AG08396 (cell line): ENCODE measurements around the gene NHSL1.
"Not testable (repeated sequence)": the region's sequence is repeated elsewhere in the genome, so short reads cannot be mapped to it uniquely, and the experiment has no call there.

ENCODE experiments used
- DNase-seq: peaks from one replicate; pipeline ENCODE4 v3.0.0; 2012; ENCODE audit warnings: low spot score, mixed read lengths

Gene NHSL1

DNA sequence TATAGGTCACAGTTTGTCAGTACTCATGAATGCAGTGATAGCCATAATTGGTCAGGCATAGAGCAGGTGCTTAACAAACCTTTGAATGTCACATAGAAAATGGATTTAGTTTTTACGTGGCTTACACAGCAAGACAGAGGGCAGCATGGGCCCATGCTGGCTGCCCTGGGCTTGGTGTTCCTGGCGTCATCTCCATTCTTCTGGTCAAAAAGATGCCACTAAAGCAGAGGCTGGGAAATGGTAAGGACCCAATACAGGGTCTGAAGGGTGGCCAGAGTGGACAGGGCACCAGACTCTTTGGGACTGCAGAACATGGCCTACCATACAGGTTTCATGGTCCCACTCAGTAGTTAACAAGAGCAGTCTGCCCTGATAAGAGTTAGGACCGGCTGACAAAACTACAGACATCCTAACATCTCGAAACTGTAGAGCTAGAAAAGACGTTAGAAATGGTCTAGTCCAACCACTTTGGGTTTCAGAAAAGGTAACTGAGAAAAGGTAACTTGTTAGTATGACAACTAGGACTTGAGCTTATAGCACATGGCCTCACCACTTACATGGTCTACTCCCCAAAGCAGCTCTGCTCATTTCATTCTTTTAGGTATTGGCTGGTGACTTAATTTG, 72.7 kb downstream of the NHSL1 start:
- DNase-seq, result no peak

DNA sequence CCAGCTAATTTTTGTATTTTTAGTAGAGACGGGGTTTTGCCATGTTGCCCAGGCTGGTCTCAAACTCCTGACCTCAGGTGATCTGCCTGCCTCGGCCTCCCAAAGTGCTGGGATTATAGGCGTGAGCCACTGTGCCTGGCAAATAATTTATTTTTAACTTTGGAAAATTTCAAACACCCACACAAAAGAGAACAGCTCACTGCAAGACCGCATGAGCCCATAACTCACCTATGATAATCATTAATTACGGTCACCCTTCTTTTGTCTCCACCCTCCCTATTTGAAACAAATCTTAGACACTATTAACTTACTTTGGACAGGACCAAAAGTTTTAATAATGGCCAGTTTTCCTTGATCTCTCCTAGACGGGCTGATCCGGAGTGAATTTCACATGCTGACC, 74.0 kb downstream of the NHSL1 start:
- not testable (repeated sequence) for DNase-seq

DNA sequence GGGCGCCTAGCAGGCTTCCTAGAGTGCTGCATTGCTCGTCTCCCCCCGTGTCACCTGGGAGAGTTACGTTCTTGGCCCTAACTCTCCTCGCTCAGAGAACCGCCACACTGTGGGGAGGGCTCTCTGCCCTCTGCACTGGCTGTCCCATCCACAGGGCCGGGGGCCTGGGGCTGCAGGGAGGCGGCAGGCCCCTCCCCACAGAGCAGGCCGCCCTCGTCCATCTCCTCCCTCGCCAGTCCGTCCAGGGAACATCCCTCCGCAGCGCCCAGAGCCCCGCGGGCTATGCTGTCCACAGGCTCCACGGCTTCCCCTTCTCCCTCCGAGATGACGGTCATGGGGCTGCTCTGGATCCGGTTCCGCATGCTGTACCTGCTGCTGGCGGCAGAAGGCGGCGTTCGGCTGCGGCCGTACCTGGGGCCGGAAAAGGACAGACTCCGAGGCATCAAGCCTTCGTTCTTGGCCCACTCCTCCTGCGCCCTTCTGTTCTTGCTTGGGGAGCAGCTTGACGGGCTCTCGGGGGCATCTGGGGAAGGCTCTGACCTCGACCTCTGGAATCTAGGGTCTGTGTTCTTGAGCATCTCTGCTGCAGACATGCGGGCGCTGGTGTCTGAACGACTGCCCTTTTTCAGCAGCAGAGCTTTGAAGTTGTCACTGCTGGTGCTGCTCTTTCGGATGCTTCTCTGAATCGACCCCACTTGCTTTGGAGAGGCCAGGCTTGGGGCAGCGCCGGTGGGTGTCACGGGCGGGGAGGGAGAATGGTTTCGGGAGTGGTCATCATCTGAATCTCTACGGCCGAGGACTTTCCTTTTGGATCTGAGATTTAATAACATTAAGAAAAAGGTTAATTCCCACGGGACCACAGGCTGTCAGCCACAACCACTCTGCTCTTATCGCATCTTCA, 75.0 kb downstream of the NHSL1 start:
- no peak for DNase-seq

DNA sequence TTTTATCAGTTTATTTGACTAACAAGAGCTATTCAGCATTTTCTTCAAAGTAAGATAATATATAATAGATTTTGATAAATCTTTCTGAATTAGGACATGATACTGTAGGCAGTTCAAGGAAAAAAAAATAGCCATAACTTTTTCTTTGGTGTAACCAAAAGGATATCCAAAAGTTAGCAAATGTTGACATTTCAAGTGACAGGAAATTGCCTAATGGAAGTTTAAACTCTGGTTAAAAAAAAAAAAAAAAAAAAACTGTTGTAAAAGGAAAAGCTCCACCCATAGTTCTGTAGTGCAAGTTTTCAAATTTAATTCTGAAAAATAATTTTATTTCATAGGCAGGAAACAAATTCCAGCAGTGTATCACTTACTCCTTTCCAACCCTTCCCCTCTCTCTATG, 76.4 kb downstream of the NHSL1 start:
- no peak for DNase-seq

DNA sequence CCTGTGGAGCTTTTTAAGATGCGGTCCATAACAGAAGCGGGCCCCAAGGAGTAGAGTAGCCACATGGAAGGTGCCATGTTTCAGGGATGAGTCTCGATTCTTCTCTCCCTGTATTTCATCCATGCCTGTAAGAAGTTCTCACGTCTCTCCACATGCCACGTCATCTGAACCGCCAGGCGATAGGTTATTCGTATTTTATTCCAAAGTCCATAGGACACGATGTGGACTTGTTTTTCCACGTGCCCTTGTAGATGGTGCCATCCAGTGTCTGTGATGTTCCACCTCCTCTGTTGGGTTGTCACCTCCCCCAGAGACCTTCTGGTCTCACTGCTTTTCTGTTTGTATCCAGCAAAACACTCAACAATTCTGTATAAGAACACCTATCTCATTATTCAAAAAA, 77.7 kb downstream of the NHSL1 start:
- DNase-seq, result no peak

DNA sequence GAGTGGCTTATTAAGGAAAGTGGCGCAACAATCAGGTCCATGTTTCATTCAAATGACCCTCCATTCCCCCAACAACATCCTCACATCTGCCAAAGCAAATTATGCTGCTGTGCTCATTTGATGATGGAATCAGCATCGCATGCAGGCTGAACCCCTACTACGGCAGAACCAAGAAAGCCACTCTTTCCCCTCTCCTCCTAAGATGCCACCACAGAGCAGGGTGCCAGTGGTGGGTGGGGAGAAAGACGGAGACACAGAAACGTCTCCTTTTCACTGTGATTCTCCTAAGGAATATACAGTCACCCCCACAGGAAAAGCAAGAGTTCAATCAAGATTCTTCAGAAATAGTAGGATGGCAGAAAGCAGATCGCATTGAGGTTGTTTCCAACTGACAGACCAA, 78.2 kb downstream of the NHSL1 start:
- no peak for DNase-seq

- DNase-seq, result no peak
These were observed 78.9 kb downstream of the NHSL1 start for GRCh38 chr6:138420356-138420755.

DNA sequence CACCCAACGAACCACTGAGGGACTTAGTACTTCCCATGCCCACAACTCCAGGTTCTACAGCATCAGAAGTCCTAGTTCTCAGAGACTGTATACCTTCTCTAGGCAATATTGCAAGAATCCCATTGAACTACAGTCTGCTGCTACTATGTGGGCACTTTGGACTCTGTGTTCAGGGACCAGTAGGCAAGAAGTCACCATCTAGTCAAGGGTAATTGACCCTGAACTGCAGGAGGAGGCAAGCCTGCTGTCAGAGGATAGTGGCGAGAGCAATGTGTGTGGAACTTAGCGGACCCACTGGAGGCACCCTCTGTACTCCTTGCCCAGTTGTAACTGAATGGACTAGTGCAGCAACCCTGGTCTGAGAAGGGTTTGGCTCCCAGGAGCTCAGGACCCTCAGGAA, 79.5 kb downstream of the NHSL1 start:
- DNase-seq, result no peak

DNA sequence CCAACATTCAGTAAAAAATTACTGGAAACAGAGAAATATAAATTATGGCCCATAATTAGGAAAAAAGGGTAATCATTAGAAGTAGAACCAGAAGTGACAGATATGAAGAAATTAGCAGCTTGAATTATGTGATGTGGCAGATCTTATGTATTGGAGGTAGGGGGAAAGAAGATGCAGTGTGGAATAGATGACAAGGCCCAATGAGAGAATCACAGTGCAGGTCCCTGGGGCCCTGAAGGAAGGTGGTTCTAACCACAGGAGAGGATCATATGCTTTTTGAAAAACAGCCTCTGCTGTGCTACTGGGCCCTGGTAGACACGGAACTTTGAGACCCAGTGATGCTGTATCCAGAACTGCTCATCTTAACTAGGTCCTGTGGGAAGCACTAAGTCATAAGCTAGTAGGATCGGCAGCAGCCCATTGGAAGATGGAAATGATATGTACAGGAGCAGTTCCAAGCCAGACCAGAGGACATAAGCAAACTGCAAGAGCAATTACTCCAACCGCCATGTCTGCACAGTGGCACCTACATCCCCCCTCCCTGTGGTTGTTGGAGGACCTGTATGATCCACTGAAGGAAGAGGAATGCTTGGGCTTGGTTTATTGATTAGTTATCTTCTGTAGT, 81.1 kb downstream of the NHSL1 start:
- no peak for DNase-seq

DNA sequence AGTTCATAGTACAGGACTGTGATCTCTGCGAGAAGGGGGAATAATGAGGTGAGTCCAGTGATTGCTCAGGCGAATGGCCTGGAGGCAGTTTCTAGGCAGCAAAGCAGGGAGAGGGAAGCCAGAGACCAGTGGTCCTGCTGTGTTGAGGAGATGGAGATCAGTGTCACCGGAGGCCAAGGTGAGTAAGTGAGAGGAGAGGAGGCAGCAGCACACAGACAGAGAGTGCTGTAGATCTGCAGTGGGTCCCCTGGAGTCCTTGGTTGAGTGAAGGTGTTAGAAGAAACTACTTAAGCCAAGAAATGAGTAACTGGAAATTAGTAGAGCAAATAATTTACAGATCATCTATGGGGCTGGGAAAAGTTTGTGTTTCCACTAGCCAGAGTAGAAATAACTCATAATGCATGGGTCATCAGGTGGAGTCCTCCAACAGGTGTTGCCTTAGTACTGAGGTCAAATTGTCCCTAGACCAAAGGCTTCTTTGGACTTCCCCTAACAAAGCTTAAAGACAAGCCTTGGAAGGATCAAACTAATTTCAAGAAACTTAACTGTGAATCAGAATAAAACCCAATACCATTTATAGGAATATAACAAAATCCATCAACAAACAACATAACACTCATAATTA, 81.7 kb downstream of the NHSL1 start:
- no peak for DNase-seq

DNA sequence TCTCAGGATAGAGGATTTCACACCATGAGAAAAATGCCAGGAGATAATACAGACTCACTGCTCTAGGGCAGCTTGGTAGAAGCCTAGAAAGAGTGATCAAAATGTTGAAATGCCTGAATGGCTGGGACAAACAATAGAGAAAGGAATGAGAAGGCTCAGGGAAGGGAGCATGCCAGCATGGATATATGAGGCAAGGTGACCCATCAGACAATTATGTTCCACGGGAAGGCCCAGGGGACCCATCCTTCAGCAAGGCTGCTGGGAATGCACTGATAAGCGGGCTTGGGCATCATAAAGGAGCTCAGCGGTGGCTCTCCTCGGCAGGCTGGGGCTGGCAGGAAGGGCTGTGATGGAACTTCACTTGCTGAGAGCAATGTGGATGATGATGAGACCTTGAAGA, 83.1 kb downstream of the NHSL1 start:
- no peak for DNase-seq

- no peak for DNase-seq
These were observed 84.2 kb downstream of the NHSL1 start for GRCh38 chr6:138415125-138415524.

- DNase-seq, result peak; percentile 61
These were observed 88.1 kb downstream of the NHSL1 start for GRCh38 chr6:138410972-138411880.

GRCh38 chr6:138410048-138410735, 89.1 kb downstream of the NHSL1 start:
- no peak for DNase-seq

- no peak for DNase-seq
These were observed 92.9 kb downstream of the NHSL1 start for GRCh38 chr6:138406443-138406842.

DNA sequence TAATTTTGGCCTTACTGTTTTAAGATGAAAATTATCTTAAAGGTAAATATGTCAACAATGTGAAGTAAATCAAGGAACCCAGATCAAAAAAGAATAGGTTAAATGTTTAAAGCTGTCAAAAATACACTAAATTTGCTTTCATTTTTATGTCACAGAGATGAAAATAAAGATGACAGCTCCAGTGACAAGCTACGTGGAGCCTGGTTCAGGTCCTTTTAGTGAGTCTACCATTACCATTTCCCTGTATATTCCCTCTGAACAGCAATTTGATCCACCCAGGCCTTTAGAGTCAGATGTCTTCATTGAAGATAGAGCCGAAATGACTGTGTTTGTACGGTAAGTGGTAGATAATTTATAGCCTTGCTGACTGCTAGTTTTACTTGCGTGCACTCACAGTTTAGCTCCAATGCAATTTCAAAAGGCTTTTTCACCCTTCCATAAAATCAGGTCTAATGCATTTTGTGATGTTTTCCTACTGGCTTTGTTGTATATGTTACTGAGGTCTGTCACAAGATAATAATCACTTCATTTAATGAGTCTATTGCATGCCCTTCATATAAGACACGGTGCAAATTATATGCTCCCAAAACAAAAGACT, 93.4 kb downstream of the NHSL1 start:
- DNase-seq, result no peak

GRCh38 chr6:138404666-138405337, 94.5 kb downstream of the NHSL1 start:
- peak; percentile 30 for DNase-seq

DNA sequence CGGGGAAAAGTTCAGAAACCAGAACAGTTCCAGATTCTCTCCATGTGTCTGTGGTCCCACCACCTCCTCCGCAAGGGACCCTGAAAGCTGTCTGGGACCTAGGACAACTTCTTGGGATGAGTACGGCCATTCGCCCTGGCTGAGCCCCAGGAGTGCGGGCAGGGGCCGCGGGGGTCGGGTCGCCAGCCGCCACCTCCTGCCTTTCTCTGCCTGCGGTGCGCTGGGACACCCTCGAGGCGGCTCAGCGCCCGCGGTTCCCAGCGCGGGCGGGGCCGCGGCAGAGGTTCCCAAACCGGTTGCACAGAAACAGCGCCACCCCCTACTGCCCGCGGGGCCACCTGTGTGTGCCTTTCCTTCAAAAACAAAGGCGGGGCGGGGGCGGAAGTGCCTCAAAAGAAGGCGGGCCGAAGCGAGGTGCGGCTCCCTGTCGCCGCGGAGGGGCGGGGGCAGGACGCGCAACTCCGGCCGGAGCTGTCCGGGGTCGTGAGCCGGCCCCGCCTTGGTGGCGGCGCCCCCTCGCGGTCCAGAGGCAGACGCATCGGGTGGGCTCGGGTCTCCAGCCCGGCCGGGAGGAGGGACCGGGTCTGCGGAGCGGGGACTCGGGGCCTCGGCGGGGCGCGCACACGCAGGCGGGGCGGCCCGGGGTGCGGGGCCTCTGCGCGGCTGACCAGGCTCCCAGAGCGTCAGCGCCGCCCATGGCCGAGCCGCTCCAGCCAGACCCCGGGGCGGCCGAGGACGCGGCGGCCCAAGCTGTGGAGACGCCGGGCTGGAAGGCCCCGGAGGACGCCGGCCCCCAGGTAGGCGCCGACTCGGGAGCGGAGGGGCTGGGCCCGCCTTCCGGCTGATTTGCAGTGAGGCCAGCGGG, 95.3 kb downstream of the NHSL1 start, which contains the start of gene HEBP2:
HEBP2 (plus strand) TSS at position 423 of the 865 bp plus-strand sequence; CDS start at position 696, 273 bp downstream.
- DNase-seq, result peak; percentile 92

DNA sequence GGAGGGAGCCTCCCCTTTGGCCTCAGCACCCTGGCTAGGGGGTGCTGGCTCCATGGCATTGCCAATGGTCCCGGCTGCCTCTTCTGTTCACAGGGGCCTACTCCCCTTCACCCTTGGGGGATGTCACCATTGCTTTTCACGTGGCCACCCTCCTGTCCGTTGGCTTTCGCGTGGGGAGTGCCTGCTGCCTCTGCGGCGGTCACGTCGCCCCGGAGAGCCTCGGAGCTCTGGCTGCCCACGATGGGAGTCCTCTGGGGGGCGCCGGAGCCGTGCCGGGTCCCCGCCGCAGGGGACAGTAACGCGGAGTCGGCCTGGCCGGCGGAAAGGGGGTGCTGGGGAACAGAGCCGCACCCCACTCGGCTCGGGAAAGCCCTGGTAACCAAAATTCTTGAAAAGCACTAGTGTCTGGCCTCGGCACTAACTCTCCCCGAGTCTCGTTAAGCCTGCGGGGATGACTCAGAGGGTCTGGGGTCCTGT, 95.9 kb downstream of the NHSL1 start:
- peak; percentile 52 for DNase-seq
